ENCODE data around the gene MEPCE. TPM values are rescaled to one million over a fixed set of nuclear protein-coding genes. Genes with fewer than 3 reads are reported as not detected.

Gene MEPCE
- total RNA-seq, 1 donor from 2014 or later: 30.5 TPM

- DNase-seq (ENCODE audit: low spot score): no peak
- Mint-ChIP-seq H3K4me3 (ENCODE audit: unreplicated experiment) (no peak overlapping the region), H3K27me3 (ENCODE audit: unreplicated experiment) (peaks cover 6% of the 10 kb centered on the region), H3K4me1 (ENCODE audit: unreplicated experiment) (peaks cover 35% of the 10 kb centered on the region), H3K27ac (ENCODE audit: unreplicated experiment) (no peak overlapping the region), H3K36me3 (ENCODE audit: low read depth, unreplicated experiment) (peaks cover 9% of the 10 kb centered on the region), H3K9me3 (ENCODE audit: unreplicated experiment) (no peaks in the 10 kb centered on the region)
- no peak for TF ChIP-seq CTCF (IDR thresholded peaks at IDR 0.05; ENCODE audit: unreplicated experiment)
Observed at GRCh38 chr7:100386940-100387339, 42.7 kb upstream of the MEPCE start.

- Mint-ChIP-seq H3K4me3 (ENCODE audit: unreplicated experiment) (no peak overlapping the region), H3K27me3 (ENCODE audit: unreplicated experiment) (peaks cover 6% of the 10 kb centered on the region), H3K9me3 (ENCODE audit: unreplicated experiment) (no peaks in the 10 kb centered on the region), H3K36me3 (ENCODE audit: low read depth, unreplicated experiment) (peaks cover 6% of the 10 kb centered on the region), H3K4me1 (ENCODE audit: unreplicated experiment) (peaks cover 35% of the 10 kb centered on the region), H3K27ac (ENCODE audit: unreplicated experiment) (no peak overlapping the region)
- DNase-seq (ENCODE audit: low spot score): no peak
- TF ChIP-seq CTCF (IDR thresholded peaks at IDR 0.05; ENCODE audit: unreplicated experiment): no peak
Observed at GRCh38 chr7:100387695-100388094, 41.9 kb upstream of the MEPCE start.

- H3K9me3 Mint-ChIP-seq (ENCODE audit: unreplicated experiment): no peaks in the 10 kb centered on the region
- H3K4me3 Mint-ChIP-seq (ENCODE audit: unreplicated experiment): no peak overlapping the region
- H3K4me1 Mint-ChIP-seq (ENCODE audit: unreplicated experiment): peaks cover 27% of the 10 kb centered on the region
- DNase-seq (ENCODE audit: low spot score): no peak
- no peaks in the 10 kb centered on the region for H3K36me3 Mint-ChIP-seq (ENCODE audit: low read depth, unreplicated experiment)
- no peak for TF ChIP-seq CTCF (IDR thresholded peaks at IDR 0.05; ENCODE audit: unreplicated experiment)
- peaks cover 6% of the 10 kb centered on the region for H3K27me3 Mint-ChIP-seq (ENCODE audit: unreplicated experiment)
- H3K27ac Mint-ChIP-seq (ENCODE audit: unreplicated experiment): peak overlapping the region; percentile 19
Observed at GRCh38 chr7:100389437-100390088, 40.1 kb upstream of the MEPCE start.

- peak overlapping the region; percentile 38 for H3K27ac Mint-ChIP-seq (ENCODE audit: unreplicated experiment)
- peaks cover 6% of the 10 kb centered on the region for H3K27me3 Mint-ChIP-seq (ENCODE audit: unreplicated experiment)
- H3K4me1 Mint-ChIP-seq (ENCODE audit: unreplicated experiment): peaks cover 22% of the 10 kb centered on the region
- no peaks in the 10 kb centered on the region for H3K9me3 Mint-ChIP-seq (ENCODE audit: unreplicated experiment)
- no peak for DNase-seq (ENCODE audit: low spot score)
- TF ChIP-seq CTCF (IDR thresholded peaks at IDR 0.05; ENCODE audit: unreplicated experiment): no peak
- no peaks in the 10 kb centered on the region for H3K36me3 Mint-ChIP-seq (ENCODE audit: low read depth, unreplicated experiment)
- peak overlapping the region; percentile 1 for H3K4me3 Mint-ChIP-seq (ENCODE audit: unreplicated experiment)
Observed at GRCh38 chr7:100390286-100391009, 39.2 kb upstream of the MEPCE start.
